HG02571 (cell line): ENCODE data around the gene MZT2B.
"Not testable (repeated sequence)": the region's sequence is repeated elsewhere in the genome, so short reads cannot be mapped to it uniquely, and the experiment has no call there.

Experiments used
- ATAC-seq: cut with Tn5 transposase; IDR thresholded peaks from one replicate; pipeline ENCODE4 v1.9.1; 2021; ENCODE audit warnings: mild to moderate bottlenecking, moderate library complexity; ENCODE audit not compliant: unreplicated experiment

Gene MZT2B

GRCh38 chr2:130202518-130202917, 20.5 kb downstream of the MZT2B start:
- not testable (repeated sequence) for ATAC-seq

GRCh38 chr2:130203150-130203549, 21.1 kb downstream of the MZT2B start:
- ATAC-seq = not testable (repeated sequence)

GRCh38 chr2:130207051-130207450, 25.0 kb downstream of the MZT2B start:
- not testable (repeated sequence) for ATAC-seq

DNA sequence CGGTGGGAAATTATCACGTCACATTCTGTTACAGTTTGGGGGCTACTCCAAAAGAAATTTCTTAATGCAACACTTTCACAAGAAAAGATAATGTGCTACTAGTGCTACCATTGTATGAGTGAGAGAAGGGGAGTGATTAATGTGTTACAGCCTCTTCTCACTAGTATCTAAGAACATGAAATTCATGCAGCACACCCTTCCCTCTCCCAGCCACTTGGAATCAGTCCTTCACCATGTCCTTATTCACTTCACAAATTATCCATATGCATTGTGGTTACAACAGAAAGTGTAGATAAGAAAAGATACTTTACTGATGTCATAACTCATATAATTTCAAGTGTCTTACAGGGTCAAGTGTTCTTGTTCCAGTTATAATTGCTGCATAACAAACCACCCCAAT, 37.1 kb downstream of the MZT2B start:
- not testable (repeated sequence) for ATAC-seq

DNA sequence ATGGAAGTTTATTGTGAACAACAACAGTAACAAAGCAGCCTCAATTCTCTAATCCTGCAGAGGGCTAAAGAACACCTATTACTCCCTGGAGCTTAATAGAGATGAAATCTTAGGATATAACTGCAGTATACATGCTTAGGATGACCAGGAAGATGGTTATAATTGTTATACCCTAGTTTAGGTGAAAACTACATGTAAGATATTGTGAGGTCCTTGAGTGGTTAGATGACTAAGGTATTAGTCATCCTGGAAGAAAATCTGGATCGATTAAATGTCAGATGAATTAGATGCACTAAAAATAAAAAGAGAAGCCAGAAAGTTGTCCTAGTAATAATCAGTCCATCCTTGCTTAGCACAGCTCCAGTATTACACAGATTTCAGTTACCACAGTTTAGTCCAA, 38.4 kb downstream of the MZT2B start:
- ATAC-seq = not testable (repeated sequence)

- peak; percentile 93 for ATAC-seq
These were observed 40.5 kb downstream of the MZT2B start for GRCh38 chr2:130222523-130222922.

GRCh38 chr2:130228005-130228404, 45.9 kb downstream of the MZT2B start:
- not testable (repeated sequence) for ATAC-seq

DNA sequence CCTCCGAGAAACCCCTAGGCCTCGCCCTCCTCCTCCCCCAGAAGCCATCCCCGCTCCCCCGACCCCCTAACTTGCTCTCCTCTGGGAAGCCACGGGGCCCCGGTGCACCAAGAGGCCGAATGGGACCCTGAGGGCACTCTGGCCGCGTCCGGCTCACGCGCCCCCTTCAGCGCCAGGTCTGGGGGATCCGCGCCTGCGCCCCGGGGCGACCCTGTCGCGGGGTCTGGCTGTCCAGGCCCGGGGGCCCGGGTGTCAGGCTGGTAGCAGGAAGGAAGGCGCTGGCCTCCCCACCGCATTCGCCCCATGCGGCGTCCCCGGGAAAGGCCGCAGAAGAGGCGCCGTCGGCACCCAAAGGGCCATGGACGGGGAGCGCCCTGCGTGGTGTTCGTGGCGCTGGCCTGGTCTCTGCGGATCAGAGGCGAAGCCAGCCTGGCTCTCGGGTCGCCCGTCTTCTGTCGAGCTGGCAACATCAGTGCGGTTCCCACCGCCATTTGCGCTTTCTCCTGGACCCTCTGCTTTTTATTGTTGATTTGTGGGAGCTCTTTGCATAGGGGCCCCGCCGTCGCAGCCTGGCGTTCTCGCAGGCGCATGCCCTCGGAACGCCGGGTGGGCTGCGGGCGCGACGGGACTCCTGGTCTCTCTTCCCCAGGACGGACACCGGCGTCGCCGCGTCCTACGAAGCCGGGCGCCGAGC, 46.6 kb downstream of the MZT2B start:
- ATAC-seq = not testable (repeated sequence)

DNA sequence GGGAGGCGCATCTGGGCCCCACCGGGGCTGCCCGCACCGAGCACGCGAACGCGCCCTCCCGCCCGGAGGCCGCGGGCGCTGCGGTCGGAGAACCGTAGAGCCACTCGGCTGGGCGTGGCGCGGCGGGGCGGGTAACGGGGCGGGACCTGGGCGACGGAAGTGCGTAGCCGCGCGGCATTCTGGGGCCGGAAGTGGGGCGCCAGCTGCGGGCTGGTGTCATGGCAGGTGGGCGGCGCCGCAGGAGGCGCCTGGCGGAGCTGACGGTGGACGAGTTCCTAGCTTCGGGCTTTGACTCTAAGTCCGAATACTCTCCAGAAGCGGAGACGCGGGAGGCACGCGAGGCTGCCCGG, 47.1 kb downstream of the MZT2B start:
- ATAC-seq = not testable (repeated sequence)

DNA sequence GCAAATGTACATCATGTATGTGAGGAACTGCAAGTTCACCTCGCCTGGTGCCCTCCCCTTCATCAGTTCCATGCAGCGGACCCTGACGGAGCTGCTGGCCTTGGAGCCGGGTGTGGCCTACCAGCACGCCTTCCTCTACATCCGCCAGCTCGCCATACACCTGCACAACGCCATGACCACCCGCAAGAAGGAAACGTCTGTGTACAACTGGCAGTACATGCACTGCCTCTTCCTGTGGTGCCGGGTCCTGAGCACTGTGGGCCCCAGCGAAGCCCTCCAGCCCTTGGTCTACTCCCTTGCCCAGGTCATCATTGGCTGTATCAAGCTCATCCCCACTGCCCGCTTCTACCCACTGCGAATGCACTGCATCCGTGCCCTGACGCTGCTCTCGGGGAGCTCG, 48.3 kb downstream of the MZT2B start:
- ATAC-seq = not testable (repeated sequence)

DNA sequence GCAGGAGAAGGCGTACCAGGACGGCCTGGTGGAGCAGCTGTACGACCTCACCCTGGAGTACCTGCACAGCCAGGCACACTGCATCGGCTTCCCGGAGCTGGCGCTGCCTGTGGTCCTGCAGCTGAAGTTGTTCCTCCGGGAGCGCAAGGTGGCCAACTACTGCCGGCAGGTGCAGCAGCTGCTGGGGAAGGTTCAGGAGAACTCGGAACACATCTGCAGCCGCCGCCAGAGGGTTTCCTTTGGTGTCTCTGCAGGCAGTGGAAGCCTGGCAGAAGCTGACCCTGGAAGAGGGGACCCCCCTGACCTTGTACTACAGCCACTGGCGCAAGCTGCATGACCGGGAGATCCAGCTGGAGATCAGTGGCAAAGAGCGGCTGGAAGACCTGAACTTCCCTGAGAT, 48.8 kb downstream of the MZT2B start:
- not testable (repeated sequence) for ATAC-seq

DNA sequence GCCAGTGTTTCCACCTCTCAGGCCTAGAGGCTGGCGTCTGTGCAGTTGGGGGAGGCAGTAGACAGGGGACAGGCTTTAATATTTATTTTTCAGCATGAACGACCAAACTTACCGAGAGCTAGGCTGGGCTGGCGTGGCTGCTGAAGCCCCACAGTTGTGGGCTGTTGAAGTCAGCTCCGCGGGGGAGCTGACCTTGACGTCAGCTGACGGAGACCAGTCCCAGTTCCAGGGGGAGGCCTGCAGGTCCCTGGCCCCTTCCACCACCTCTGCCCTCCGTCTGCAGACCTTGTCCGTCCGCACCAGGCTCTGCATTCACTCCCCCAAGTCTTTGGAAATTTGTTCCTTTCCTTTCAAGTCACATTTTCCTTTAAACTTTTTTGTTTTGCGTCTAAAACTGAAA, 49.6 kb downstream of the MZT2B start:
- ATAC-seq = no peak

DNA sequence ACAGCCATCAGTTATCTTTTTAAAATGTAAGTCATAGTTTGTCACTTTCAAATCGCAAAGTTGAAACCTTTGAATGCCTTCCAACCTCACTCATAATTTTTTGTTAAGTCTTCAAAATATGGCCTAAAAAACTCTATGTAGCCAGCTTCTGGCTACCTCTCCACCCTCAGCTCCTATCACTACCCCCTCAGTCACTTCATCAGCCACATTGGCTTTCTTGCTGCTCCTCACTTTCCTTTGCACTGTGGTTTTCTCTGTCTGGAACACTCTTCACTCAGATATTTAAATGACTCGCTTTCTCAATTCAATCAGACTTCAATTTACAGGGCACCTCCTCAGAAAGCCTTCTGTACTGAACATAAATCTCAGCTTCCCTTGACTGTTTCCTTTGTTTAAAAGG, 51.0 kb downstream of the MZT2B start:
- not testable (repeated sequence) for ATAC-seq

GRCh38 chr2:130239581-130239980, 57.5 kb downstream of the MZT2B start:
- not testable (repeated sequence) for ATAC-seq
